ENCODE results near the gene KCNT2.

- TF ChIP-seq POLR2AphosphoS5 (IDR thresholded peaks at IDR 0.05) (no peak), CTCF (IDR thresholded peaks at IDR 0.05) (no peak)
These were observed 234.4 kb downstream of the KCNT2 start for GRCh38 chr1:196373798-196374197.
